D341Med (cell line): ENCODE measurements around the gene TTC38.
"Not testable (repeated sequence)": the region's sequence is repeated elsewhere in the genome, so short reads cannot be mapped to it uniquely, and the experiment has no call there.

ENCODE experiments used
- DNase-seq: peaks from one replicate; pipeline ENCODE4 v3.0.0; 2012; ENCODE audit warnings: low spot score

The TTC38 gene

DNA sequence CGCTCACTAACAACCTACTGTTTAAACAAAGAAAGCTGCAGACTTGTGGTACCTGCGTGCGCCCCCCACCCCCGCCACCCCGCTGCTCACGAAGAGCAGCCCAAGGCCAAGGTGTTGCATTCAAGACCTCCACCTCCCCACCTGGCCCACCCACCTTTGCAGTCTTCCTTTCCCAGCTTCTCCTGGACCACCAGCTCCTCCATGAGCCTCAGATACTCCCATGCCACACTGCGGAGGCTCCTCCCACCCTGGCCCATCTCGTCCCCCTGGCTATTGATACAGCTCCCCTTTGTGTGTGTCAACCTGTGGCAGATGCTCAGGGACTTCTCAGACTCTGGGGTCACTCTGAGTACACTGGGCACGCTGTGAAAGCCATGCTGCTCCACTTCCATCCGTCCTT lies 21.6 kb upstream of the TTC38 start:
- DNase-seq: no peak

DNA sequence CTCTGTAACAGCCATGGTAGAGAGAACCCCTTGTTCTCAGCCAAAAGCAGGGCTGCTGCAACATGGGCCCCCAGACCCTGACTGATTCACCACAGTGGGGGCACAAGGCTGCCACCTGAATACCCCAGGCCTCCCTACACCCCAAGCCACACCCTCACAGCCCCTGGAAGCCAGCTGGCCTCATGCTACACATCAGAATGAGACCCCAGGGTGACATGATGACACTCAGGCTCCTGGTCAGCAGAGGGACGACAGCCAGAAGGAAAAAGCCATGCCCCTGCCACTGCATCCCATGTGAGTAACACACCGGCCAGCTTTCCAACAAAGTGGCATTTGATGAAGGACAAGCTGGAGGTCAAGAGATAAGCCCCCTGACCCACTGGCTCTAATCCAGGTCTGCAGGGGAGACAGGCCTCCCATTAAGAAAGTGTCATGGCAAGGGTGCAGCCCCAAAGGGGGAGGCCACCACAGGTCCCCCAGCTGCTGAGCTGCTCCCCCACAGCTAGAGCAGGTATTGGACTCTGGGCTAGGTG lies 20.3 kb upstream of the TTC38 start:
- no peak for DNase-seq

DNA sequence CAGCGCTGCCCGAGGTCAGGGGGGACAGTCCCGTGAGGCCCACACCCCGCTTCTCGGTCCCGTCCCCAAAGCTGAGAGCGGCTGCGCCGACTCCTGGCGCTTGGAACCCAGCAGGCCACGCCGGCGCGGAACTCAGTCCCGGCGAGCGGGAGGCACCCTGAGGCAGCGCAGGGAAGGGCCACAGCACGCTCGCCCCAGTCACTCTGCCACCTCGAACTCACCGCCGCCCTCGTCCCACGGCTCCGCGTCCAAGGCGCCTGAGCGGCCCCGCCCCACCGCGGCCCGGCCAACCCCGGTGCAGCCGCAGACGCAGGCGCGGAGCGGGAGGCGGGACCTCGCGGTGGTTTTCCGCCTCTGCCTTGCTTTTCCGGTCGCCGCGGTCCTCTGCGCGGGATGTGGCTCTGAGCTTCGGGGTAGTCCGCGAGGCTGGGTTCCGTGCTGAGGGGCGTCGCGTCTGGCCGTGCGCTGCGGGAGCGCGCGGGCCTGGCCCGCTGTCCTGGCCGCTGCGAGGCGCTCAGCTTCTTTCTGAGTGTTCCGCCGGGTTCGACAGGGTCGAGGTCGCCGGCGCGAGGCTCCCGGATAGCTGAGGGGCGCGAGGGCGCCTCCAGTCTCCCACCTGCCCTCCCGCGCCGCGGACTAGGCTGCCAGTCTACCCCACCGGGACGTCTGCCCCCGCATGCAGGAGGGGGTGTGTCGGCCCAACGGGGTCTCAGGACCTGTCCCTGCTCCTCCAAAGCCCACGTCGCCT lies 17.6 kb upstream of the TTC38 start, which contains the start of gene CDPF1:
CDPF1 (minus strand) TSS at position 259 of the 748 bp plus-strand sequence. CDS start 2,009 bp downstream, outside the sequence.
- peak; percentile 98 for DNase-seq

DNA sequence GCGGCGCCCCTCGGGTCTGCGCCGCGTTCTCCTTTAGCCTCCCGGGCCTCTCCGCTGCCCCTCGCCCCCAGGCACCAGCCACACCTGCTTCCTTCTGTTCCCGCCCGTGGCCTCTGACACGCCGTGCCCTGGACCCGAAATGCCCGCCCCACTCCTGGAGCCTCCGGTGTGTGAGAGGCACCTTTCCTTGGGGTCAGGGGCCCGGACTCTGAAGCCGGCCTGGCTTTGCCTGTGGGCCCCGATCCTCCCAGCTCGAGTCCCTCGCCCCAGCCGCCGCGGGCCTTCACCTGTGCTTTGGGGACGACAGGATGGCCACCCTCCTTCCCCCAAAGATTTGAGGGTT lies 17.1 kb upstream of the TTC38 start:
- no peak for DNase-seq

DNA sequence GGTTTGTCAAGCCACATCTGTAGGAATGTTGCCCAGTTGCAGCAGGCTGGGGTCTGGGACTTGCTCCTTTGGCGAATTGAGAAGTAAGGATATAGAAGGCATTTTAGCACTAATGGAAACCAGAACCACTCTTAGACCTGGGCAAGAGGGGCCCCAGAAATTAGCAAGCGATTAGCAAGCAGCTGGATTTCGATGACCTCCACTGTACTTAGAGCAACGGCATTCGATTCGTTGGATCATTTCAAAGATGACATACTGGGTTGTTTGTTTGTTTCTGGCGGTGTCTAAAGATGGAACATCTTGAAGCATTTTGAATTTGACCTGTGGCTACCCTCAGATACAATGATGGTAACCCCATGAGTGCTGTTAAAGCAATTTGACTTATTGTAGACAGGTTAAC lies 16.5 kb upstream of the TTC38 start:
- no peak for DNase-seq

DNA sequence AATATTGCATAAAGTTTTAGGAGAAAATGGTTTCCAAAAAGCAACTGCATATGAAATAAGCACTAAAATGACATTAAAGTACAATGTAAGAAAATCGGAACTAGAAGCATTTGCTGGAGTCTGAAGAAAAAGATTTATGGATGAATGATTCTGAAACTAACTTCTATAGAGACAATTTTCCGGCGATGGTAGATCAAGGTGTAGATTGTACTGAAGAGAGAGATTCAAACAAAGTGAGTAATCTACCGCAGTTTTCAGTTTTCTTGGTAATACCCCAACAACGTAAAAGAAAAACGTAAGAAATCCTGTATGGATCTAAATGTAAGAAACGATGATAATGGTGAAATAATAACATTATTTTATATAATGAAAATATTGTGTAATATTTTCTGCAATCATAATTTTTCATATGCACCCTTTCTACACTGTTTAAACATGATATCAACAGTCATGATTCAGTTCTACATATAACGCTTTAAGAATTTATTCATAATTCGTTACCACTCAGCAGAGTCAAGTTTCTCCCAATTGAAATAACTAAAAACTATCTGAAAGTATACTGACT lies 15.9 kb upstream of the TTC38 start:
- DNase-seq: no peak

DNA sequence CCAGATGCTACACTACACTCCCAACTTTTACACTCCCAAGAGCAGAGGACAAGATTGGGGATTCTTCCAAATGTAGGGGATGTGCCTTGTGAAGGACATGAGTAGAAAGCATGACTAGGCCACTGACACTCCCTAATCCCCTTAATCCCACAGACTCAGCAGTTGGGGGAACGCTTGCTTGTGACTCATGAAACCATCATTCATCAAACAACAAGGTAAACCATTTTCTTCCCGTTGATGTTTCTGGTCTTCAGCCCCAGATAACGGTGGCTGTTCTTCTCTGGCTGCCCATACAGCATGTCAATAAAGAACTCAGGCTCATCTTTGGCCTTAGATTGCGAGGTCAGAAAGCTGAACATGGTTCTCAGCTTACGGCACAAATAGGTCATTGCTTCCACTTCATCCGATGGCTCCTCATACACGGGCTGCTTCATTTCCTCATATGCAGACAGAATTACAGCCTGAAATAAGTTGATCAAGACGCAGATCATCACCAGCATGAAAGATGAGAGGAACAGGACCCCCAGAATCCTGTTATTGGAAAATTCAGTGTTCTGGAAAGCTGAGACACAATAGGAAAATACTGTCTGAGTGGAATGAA lies 11.3 kb upstream of the TTC38 start:
- no peak for DNase-seq

DNA sequence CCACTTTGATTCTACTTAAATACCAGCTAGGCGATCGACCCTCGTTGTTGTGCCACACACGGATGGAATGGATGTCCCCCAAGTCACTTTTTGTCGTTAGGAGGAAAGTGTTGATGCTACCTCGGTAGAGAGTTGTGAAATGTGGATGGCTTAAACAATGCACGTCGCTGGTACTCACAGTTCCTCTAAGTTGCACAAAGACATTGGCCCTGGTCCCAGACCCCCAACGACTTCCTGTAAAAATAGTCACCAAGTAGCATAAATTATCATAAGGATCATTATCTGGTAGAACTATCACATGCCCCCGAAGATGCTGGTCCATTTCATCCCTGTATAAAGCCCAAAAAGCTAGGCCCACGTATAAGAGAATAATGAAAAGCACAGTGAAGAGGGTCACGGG lies 8.4 kb upstream of the TTC38 start:
- no peak for DNase-seq

DNA sequence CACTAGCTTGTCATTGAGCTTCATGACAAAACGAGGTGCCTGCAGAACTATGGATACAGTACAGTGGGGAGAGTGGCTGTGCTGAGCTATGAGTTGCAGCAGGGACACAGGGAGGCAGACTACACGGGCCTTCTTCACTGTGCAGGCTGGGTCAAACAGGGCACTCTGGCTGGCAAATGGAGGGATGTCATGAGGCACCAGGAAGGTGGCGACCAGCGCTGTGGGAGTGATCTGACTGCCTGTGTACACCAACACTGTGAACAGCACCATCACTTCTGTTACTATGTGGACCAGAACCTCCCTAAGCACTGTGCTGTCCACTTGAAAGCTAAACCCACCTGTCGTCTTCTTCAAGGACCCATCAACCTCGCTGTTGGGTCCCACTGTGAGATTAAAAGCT lies 7.8 kb upstream of the TTC38 start:
- DNase-seq: no peak

DNA sequence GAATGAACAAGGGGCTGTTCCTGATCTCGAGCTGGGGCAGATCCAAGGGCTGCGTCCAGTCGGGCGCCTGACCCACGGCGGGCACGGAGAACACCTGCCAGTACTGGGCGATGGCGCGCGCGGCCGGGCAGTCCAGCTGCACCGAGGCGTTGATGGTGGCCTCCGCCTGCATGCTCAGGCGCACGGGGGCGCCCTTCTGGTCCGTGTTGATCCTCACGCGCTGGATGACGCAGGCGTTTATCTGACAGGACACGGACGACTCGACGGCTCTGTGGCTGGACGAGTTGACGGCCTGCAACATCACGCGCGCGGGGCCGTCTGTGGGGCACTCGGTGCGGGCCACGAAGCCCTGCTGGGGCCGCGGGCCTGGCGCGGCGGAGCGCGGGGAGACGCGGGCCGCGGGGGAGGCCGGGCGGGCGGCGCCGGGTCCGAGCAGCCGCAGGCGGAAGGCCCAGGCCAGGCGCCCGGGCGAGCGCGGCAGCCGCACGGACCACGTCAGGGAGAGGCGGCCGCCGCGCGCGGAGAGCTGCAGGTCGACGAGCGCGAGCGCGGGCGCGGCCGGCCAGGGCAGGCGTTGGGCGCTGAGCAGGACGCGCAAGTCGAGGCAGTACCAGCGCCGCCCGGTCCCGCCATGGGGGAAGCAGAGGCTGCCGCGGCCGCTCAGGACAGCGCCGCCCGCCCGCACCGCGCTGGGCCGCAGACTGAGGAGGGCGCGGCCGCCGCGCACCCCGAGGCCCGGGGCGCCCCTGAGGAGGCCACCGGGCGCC lies 5.2 kb upstream of the TTC38 start:
- DNase-seq: no peak

DNA sequence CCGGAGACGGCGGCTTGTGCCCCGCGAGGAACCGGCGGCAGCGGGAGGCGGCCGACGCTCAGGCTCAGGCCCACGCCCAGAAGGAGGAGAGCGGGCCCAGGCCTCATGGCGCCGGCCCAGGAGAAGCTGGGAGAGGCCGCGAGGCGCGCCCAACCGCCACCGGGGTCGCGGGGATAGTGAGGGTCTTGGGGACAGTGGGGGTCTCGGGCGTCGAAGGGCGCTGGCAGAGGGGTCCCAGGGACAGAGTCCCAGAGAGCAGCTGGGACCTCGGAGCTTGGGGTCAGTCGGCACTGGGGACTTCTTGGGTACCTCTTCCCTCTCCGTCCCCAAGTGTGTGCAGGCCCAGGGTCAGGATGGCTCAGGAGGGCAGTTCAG lies 4.6 kb upstream of the TTC38 start, which contains the start of gene PKDREJ:
PKDREJ (minus strand) TSS at position 128 of the 375 bp plus-strand sequence; CDS start at position 107, 21 bp downstream.
- DNase-seq: no peak

DNA sequence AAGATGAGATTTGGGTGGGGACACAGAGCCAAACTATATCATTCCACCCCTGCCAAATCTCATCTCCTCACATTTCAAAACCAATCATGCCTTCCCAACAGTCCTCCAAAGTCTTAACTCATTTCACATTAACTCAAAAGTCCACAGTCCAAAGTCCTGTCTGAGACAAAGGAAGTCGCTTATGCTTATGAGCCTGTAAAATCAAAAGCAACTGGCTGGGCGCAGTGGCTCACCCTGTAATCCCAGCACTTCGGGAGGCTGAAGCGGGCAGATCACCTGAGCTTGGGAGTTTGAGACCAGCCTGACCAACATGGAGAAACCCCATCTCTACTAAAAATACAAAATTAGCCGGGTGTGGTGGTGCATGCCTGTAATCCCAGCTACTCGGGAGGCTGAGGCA lies 3.3 kb upstream of the TTC38 start:
- DNase-seq: not testable (repeated sequence)

DNA sequence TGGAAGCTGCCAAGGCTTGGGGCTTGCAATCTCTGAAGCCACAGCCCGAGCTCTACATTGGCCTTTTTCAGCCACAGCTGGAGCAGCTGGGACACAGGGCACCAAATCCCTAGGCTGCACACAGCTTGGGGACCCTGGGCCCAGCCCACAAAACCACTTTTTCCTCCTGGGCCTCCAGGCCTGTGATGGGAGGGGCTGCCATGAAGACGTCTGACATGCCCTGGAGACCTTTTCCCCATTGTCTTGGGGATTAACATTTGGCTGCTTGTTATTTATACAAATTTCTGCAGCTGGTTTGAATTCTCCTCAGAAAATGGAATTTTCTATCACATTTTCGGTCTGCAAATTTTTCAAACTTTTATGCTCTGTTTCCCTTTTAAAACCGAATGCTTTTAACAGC lies 2.2 kb upstream of the TTC38 start:
- not testable (repeated sequence) for DNase-seq

DNA sequence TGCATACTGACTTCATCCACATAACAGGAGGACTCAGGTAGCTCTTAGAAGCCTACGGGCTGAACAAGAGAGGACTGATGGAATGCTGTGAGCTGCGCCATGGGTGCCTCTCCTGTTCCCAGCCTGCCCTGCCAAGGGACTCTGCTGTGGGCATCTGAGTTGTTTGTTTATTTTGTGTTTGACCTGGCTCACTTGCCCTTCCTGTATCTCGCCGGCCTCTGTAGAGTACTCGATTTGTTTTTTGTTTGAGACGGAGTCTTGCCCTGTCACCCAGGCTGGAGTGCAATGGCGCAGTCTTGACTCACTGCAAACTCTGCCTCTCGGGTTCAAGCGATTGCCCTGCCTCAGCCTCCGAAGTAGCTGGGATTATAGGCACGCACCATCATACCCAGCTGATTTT lies 1.8 kb downstream of the TTC38 start:
- no peak for DNase-seq

DNA sequence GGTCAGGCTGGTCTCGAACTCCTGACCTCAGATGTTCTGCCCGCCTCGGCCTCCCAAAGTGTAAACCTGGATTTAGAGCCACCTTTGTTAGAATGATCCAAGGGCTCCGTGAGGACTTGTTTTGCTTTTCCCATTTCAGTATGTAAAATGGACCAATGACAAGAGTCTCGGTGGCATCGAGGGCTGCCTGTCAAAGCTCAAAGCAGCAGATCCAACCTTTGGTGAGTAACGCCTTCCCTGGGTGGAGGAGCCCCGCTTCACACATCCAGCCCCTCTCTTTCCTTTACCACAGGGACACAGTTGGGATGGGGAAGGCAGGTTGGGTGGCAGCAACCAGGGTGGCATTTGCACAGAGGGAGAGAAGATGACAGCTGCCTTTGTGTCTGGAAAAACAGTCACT lies 4.4 kb downstream of the TTC38 start:
- no peak for DNase-seq

DNA sequence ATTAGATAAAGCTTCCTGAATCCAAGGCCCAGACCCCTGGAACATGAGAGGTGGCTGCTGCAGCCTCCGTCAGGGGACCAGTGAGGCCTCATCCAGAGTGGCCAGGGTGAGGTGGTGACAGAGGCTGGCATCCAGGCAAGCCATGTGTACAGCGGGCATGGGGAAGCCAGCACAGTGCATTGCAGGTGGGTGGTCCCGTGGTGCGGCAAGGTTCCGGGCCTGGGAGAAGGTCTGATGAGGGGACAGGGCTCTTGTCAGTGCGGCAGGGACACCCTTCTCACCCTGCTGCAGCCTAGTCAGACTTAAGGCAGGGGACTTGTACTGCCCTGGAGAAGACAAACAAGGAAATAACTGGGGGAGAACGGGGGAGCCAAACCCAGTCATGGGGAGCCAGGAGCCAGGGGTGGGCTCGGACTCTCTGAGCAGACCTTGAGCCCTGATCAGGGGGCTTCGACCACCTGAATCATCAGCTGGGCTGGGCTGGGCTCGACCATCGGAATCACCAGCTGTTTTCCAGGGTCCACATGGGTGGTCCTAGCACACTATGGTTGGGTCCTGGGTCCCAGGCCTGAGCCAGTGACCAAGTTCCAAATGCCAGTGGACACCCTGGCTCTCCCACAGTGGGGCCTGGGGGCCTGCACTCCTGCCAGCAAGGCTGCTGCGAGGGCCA lies 5.1 kb downstream of the TTC38 start:
- no peak for DNase-seq

DNA sequence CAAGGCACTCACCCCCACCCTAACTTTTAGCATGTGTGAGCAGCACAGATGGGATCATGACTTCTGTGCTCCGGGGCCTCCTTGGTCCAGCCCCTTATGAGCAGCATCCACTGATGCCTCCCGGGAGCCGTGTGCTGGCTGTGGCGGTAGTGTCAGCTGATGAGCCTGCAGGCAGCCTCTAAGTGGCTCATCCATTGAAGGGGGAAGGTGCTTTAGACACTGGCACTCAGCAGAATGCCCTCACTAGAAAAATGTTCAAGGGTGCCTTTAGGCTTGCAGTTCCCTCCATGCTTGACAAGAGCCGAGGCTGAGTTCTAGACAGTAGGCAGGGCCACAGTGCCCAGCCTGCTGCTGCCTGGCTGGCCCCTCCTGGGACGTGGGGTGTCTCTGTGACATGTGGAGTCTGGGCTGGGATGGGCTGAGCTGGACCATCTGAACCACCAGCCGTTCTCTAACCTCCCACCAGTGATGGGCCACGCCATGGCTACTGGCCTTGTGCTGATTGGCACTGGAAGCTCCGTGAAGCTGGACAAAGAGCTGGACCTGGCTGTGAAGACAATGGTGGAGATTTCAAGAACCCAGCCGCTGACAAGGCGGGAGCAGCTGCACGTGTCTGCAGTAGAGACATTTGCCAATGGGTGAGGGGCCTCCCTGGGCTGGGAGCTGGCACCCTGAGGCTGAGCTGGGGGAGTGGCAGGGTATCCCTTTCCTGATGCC lies 5.8 kb downstream of the TTC38 start:
- DNase-seq: peak; percentile 18

DNA sequence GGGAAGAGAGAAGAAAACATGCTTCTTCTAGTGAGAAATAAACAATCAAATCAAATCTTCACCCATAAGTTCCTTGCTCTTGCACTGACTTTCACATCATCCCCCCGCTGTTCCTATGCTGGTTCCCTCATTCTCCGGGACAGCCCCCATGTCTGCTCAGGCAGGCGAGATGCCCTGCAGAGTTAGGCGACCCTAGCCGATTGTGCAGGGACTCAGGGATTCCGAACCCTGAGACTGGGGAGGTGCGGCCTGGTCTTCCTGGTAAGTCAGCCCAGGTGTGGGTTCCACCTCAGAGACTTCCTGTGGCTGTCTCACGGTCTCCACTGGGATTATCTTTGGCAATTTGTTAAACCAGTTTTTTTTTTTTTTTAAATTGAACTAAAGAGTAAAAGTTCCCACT lies 6.6 kb downstream of the TTC38 start:
- no peak for DNase-seq

DNA sequence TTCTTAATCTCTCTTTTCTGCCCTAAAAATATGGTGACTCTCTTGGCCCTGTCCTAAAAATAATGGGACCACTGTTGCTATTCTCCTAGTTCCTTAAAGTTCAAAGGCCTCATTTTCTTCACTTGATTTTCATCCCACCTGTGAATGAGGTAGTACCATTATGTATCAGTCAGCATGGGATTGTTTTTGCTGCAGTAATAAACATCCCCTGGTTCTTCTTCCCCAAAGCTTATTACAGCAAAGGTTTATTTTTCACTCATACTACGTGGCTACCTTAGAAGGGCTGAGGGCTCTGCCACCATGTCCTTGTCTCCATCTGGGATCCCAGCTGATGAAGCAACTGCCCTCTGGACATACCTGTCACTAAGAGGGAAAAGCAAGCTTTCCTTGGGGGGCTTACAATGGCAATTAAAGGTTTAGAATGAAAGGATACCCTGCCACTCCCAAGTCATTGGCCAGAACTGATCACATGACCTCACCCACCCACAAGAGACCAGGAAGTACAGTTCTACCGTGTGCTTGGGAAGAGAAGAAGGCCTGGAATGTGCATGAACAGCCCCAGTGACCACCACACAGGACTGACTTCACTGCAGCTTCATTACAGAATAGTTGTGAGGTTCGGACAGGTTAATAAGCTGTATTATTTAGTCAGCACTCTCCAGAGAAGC lies 7.8 kb downstream of the TTC38 start:
- no peak for DNase-seq

DNA sequence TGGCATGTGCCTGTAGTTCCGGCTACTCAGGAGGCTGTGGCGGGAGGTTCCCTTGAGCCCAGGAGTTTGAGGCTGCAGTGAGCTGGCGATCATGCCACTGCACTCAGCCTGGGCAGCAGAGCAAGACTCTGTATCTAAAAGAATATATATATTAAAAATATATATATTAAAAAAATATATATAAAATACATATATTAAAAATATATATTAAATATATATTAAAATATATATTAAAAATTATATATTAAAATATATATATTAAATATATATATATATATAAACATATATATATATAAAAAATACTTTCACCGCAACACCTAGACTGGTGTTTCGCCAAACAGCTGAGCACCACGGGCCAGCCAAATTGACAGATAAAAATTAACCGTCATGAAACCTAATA lies 8.8 kb downstream of the TTC38 start:
- no peak for DNase-seq
